Measurements from ENCODE around the gene FOXN4.

Gene FOXN4

DNA sequence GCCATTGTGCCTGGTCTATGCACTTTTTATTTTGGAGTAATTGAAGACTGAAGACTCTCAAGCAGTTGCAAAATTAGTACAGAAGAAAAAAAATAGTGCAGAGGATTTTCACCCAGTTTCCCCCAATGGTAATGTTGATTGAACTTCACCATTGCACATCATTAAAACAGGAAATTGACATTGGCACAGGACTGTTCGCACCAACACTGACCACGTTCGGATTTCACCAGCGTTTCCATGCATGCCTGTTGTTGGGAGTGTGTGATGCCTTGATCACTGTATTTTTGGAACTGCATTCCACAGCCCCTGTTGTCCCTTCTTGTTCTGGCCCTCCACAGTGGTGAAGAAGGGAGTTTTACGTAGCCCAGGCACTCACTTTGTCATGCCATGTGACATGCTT is 67.1 kb downstream of the FOXN4 start:
- TF ChIP-seq, protein P1, sequence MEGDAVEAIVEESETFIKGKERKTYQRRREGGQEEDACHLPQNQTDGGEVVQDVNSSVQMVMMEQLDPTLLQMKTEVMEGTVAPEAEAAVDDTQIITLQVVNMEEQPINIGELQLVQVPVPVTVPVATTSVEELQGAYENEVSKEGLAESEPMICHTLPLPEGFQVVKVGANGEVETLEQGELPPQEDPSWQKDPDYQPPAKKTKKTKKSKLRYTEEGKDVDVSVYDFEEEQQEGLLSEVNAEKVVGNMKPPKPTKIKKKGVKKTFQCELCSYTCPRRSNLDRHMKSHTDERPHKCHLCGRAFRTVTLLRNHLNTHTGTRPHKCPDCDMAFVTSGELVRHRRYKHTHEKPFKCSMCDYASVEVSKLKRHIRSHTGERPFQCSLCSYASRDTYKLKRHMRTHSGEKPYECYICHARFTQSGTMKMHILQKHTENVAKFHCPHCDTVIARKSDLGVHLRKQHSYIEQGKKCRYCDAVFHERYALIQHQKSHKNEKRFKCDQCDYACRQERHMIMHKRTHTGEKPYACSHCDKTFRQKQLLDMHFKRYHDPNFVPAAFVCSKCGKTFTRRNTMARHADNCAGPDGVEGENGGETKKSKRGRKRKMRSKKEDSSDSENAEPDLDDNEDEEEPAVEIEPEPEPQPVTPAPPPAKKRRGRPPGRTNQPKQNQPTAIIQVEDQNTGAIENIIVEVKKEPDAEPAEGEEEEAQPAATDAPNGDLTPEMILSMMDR (IDR thresholded peaks at IDR 0.05): no peak

DNA sequence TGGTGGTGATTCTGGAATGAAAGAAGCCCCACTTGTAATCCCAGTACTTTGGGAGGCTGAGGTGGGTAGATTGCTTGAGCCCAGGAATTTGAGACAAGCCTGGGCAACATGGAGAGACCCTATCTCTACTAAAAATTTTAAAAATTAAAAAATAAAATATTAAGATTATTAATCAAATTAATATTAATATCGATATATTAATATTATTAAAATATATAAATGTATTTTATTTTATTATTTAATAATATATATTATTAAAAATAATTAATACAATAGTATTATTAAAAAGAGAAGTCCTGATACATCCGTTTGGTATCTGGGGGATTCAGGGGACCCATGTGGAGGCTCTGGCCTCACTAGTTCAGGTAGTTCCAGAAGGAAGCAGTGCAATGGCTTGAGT is 68.7 kb downstream of the FOXN4 start:
- TF ChIP-seq, protein P1 (IDR thresholded peaks at IDR 0.05): no peak

DNA sequence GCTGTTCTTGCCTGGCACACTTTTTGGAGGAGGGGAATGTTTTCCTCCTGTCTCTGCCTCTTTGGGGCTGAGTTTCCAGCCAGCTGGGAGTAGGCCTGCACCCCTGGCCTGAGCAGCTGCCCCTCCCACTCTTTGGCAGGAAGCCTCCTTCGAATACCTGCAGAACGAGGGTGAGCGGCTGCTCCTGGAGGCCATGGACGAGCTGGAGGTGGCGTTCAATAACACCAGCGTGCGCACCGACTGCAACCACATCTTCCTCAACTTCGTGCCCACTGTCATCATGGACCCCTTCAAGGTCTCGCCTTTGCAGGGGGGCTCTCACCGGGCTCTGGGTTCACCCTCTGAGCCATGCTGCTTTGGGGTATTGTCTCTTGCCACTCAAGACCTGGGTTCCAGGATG is 69.4 kb downstream of the FOXN4 start:
- TF ChIP-seq, protein P1 (IDR thresholded peaks at IDR 0.05): no peak

DNA sequence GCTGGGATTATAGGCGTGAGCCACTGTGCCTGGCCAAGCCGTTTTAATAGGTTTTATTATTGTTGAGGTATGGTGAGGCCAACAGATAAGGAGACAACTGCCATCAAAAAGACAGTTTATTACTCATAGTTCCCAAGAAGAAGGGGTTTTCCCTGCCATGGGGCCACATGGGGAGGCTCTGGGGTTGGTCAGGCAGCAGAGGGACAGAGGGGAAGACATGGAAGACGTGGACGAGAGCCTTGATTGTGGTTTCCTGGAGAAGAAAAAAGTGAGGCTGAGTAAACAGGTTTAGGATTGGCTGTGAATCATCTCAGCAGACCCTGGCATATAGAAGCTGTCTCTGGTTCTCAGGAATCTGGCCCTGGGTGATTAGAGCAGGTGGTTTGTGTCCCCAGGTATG is 69.9 kb downstream of the FOXN4 start:
- TF ChIP-seq, protein P1 (IDR thresholded peaks at IDR 0.05): no peak

DNA sequence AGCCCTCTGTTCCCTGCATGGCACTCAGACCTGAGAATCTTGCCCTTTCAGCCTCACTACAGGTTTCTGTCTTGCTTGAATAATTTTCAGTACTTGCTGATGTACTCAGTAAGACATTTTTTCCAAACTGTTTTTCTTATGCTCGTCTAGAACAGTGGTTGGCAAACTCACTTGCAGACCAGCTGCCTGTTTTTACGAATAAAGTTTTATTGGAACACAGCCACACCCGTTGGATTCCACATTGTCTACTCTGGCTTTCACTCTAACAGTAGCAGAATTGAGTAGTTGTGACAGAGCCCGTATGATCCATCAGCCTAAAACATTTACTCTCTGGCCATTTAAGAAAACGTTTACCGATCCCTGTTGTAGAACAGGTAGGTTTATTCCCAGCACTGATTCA is 72.8 kb downstream of the FOXN4 start:
- TF ChIP-seq, protein P1 (IDR thresholded peaks at IDR 0.05): no peak

DNA sequence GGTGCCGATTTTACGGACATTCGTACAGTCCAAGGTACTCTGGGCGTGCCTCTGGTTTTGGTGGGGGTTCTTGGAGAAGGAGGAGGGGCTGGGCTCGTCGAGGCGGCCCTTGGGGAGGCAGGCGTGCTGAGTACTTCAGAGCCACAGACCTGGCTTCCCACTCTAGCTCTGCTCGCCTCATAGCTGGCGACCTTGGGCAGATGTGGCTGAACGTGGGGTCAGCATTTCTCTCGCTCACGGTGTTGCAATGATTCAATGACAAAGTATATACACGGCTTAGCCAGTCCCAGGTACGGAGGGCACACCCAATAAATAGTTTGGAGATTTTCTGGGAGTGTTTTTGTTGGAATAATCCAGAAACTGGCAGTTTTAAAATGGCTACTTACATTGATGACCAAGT is 75.1 kb downstream of the FOXN4 start:
- TF ChIP-seq, protein P1 (IDR thresholded peaks at IDR 0.05): no peak

DNA sequence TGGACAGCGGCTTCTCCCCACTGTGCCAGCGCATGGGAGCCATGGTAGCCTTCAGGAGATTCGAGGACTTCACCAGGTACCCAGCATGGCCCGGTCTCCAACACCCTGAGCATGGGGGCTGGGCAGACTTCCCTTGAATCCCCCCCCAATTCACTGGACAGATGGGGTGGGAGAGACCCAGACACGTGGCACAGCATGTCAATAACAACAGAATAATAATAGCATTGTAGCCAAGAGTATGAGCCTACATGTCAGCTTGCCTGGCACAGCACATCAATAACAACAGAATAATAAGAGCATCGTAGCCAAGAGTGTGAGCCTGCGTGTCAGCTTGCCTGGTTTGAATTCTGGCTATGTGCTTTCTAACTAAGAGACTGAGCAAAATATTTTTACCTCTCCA is 76.4 kb downstream of the FOXN4 start:
- TF ChIP-seq, protein P1 (IDR thresholded peaks at IDR 0.05): no peak

DNA sequence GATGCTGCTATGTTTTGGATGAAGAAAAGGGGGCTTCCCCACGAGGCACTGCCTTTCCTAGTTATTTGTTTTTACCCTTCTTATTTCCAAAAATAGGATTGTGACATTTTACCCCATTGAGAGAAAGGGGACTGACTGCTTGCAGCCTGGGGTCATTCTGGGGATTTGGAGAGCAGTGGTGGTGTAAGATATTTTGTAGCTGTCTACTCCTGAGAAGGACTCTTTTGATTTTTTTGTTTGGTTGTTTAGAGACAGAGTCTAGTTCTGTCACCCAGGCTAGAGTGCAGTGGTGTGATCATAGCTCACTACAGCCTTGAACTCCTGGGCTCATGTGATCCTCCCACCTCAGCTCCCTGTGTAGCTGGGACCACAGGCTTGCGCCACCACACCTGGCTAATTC is 78.9 kb downstream of the FOXN4 start:
- TF ChIP-seq, protein P1 (IDR thresholded peaks at IDR 0.05): no peak
